Stimulated activated CD4-positive, alpha-beta T cell treated with anti-CD3 and anti-CD28 coated beads, TNF-alpha, amount 100 ng/mL, for 1 hour (primary cell): ENCODE measurements around the gene REXO1.

Experiments
- DNase-seq, 3 donors: peaks; one replicate each; pipeline ENCODE4 v3.0.0-alpha.2; 2020; ENCODE audit warnings: low read depth in 3 of 3, low spot score in 1 of 3

REXO1 gene

GRCh38 chr19:1773184-1773583 lies 75.1 kb downstream of the REXO1 start:
- no peak for DNase-seq

GRCh38 chr19:1770866-1771576 lies 77.3 kb downstream of the REXO1 start:
- DNase-seq: no peak

- DNase-seq: no peak
Observed at GRCh38 chr19:1769645-1769985, 78.7 kb downstream of the REXO1 start.

GRCh38 chr19:1768918-1769644 lies 79.2 kb downstream of the REXO1 start:
- no peak for DNase-seq

GRCh38 chr19:1768248-1768647 lies 80.0 kb downstream of the REXO1 start:
- DNase-seq: no peak

GRCh38 chr19:1767464-1767933 lies 80.8 kb downstream of the REXO1 start:
- DNase-seq: peak in 2 of 3 donors; percentile 35 to 58

GRCh38 chr19:1766800-1767352 lies 81.4 kb downstream of the REXO1 start:
- DNase-seq: no peak

- no peak for DNase-seq
Observed at GRCh38 chr19:1765904-1766799, 82.1 kb downstream of the REXO1 start.
